ENCODE data around the gene YWHAQ. TPM values are rescaled to one million over a fixed set of nuclear protein-coding genes. Genes with fewer than 3 reads are reported as not detected.
"Not testable (repeated sequence)": the region's sequence is repeated elsewhere in the genome, so short reads cannot be mapped to it uniquely, and the experiment has no call there.

The YWHAQ gene
- total RNA-seq, 2 donors from 2014 or later = 163 to 227 TPM

- DNase-seq = no peak
- ATAC-seq = no peak
- intact Hi-C loops (cut with DNase I, micrococcal nuclease) = no loop called here
Measured at GRCh38 chr2:9639000-9639602, 8.3 kb upstream of the YWHAQ start.

- ATAC-seq (peak; percentile 44), DNase-seq (peak; percentile 65 to 81)
- intact Hi-C loops (cut with DNase I, micrococcal nuclease) = no loop called here
Measured at GRCh38 chr2:9638532-9638931, 7.7 kb upstream of the YWHAQ start.

GRCh38 chr2:9637330-9637729, 6.5 kb upstream of the YWHAQ start:
- DNase-seq = no peak
- intact Hi-C loops (cut with DNase I, micrococcal nuclease) = no loop called here
- no peak for ATAC-seq

- DNase-seq (no peak), ATAC-seq (no peak)
- intact Hi-C loops (cut with DNase I, micrococcal nuclease) = no loop called here
Measured at GRCh38 chr2:9634133-9634532, 3.3 kb upstream of the YWHAQ start.

GRCh38 chr2:9631878-9632700, 1.3 kb upstream of the YWHAQ start:
- no peak for DNase-seq
- no peak for ATAC-seq
- intact Hi-C loops (cut with DNase I, micrococcal nuclease) = no loop called here

- DNase-seq (no peak), ATAC-seq (no peak)
- intact Hi-C loops (cut with DNase I, micrococcal nuclease) = no loop called here
Measured at GRCh38 chr2:9631553-9631819, 689 bp upstream of the YWHAQ start.

GRCh38 chr2:9630117-9630735, 571 bp downstream of the YWHAQ start:
- ATAC-seq (peak; percentile 69), DNase-seq (peak; percentile 72 to 85)
- intact Hi-C loops (cut with DNase I, micrococcal nuclease) = no loop called here

GRCh38 chr2:9629222-9630116, 1.3 kb downstream of the YWHAQ start:
- DNase-seq (no peak), ATAC-seq (peak; percentile 23)
- intact Hi-C loops (cut with DNase I, micrococcal nuclease) = loop anchor here in 1 of 2 donors (10.0 kb wide), 1 partner anchor 75 kb away; the partner anchor contains the start of gene ADAM17

GRCh38 chr2:9627310-9627709, 3.5 kb downstream of the YWHAQ start:
- intact Hi-C loops (cut with DNase I, micrococcal nuclease) = loop anchor here in 1 of 2 donors (10.0 kb wide), 1 partner anchor 73 kb away; the partner anchor contains the start of gene ADAM17
- no peak for DNase-seq
- ATAC-seq = no peak

GRCh38 chr2:9623151-9623550, 7.6 kb downstream of the YWHAQ start:
- intact Hi-C loops (cut with DNase I, micrococcal nuclease) = loop anchor here in 1 of 2 donors (10.0 kb wide), 1 partner anchor 68 kb away; the partner anchor contains the start of gene ADAM17
- DNase-seq (no peak), ATAC-seq (no peak)

- not testable (repeated sequence) for ATAC-seq, DNase-seq
- intact Hi-C loops (cut with DNase I, micrococcal nuclease) = loop anchor here in 1 of 2 donors (10.0 kb wide), 1 partner anchor 67 kb away; the partner anchor contains the start of gene ADAM17
Measured at GRCh38 chr2:9621655-9622054, 9.1 kb downstream of the YWHAQ start.

- intact Hi-C loops (cut with DNase I, micrococcal nuclease) = loop anchor here in 1 of 2 donors (10.0 kb wide), 1 partner anchor 124 kb away; no protein-coding TSS in a partner anchor
- DNase-seq (no peak), ATAC-seq (no peak)
Measured at GRCh38 chr2:9618410-9618809, 12.4 kb downstream of the YWHAQ start.

GRCh38 chr2:9617749-9618148, 13.0 kb downstream of the YWHAQ start:
- ATAC-seq (no peak), DNase-seq (no peak)
- intact Hi-C loops (cut with DNase I, micrococcal nuclease) = loop anchor here in 1 of 2 donors (10.0 kb wide), 1 partner anchor 123 kb away; no protein-coding TSS in a partner anchor

- DNase-seq = no peak
- intact Hi-C loops (cut with DNase I, micrococcal nuclease) = loop anchor here in 1 of 2 donors (10.0 kb wide), 1 partner anchor 122 kb away; no protein-coding TSS in a partner anchor
- ATAC-seq = no peak
Measured at GRCh38 chr2:9617296-9617695, 13.5 kb downstream of the YWHAQ start.

- intact Hi-C loops (cut with DNase I, micrococcal nuclease) = loop anchor here in 1 of 2 donors (10.0 kb wide), 1 partner anchor 120 kb away; no protein-coding TSS in a partner anchor
Measured at GRCh38 chr2:9614562-9614961, 16.2 kb downstream of the YWHAQ start.

GRCh38 chr2:9613291-9613690, 17.5 kb downstream of the YWHAQ start:
- no peak for DNase-seq
- intact Hi-C loops (cut with DNase I, micrococcal nuclease) = loop anchor here in 1 of 2 donors (10.0 kb wide), 1 partner anchor 118 kb away; no protein-coding TSS in a partner anchor
- no peak for ATAC-seq

More at GRCh38 chr2:9614562-9614961, 16.2 kb downstream of the YWHAQ start:
- ATAC-seq = no peak
- no peak for DNase-seq

GRCh38 chr2:9611549-9611912, 19.3 kb downstream of the YWHAQ start:
- not testable (repeated sequence) for DNase-seq
- ATAC-seq = peak; percentile 5
- intact Hi-C loops (cut with DNase I, micrococcal nuclease) = loop anchor here in 1 of 2 donors (10.0 kb wide), 1 partner anchor 117 kb away; no protein-coding TSS in a partner anchor

Measured in left colon (tissue), 2 donors.